ENCODE results near the gene INA.
A peak's percentile ranks its signal among the peaks of the same experiment; 100 is the strongest.

Gene INA

GRCh38 chr10:103276896-103277712 lies at the start of gene INA:
TSS of gene INA (plus strand) at chr10:103277138. CDS start at chr10:103277212, 74 bp downstream.
- DNase-seq (ENCODE audit: low read depth, low spot score), result peak; percentile 29
- peak within 1 kb of the TSS; percentile 12 for H3K4me3 ChIP-seq (ENCODE audit: low read depth, low read length)
- TF ChIP-seq CTCF (IDR thresholded peaks at IDR 0.05; ENCODE audit: low read depth, low read length), result no peak
- in situ Hi-C loops (cut with HindIII; ENCODE audit: low sequenced_read_pairs), result no loop called here

- no peak for TF ChIP-seq CTCF (IDR thresholded peaks at IDR 0.05; ENCODE audit: low read depth, low read length)
- no peak for DNase-seq (ENCODE audit: low read depth, low spot score)
- no peak overlapping the region for H3K4me3 ChIP-seq (ENCODE audit: low read depth, low read length)
- in situ Hi-C loops (cut with HindIII; ENCODE audit: low sequenced_read_pairs), result no loop called here
These were observed 49.5 kb upstream of the INA start for GRCh38 chr10:103227416-103227815.

- TF ChIP-seq CTCF (IDR thresholded peaks at IDR 0.05; ENCODE audit: low read depth, low read length), result no peak
These were observed 45.8 kb upstream of the INA start for GRCh38 chr10:103231047-103231551.

GRCh38 chr10:103232131-103232673 lies 44.7 kb upstream of the INA start:
- H3K4me3 ChIP-seq (ENCODE audit: low read depth, low read length), result no peak overlapping the region
- in situ Hi-C loops (cut with HindIII; ENCODE audit: low sequenced_read_pairs), result no loop called here
- no peak for TF ChIP-seq CTCF (IDR thresholded peaks at IDR 0.05; ENCODE audit: low read depth, low read length)
- no peak for DNase-seq (ENCODE audit: low read depth, low spot score)

More at GRCh38 chr10:103231047-103231551, 45.8 kb upstream of the INA start:
- in situ Hi-C loops (cut with HindIII; ENCODE audit: low sequenced_read_pairs), result no loop called here
- DNase-seq (ENCODE audit: low read depth, low spot score), result peak; percentile 94
- no peak overlapping the region for H3K4me3 ChIP-seq (ENCODE audit: low read depth, low read length)

- in situ Hi-C loops (cut with HindIII; ENCODE audit: low sequenced_read_pairs), result no loop called here
These were observed 44.0 kb upstream of the INA start for GRCh38 chr10:103232772-103233488.

More at GRCh38 chr10:103232772-103233488, 44.0 kb upstream of the INA start:
- H3K4me3 ChIP-seq (ENCODE audit: low read depth, low read length), result no peak overlapping the region
- TF ChIP-seq CTCF (IDR thresholded peaks at IDR 0.05; ENCODE audit: low read depth, low read length), result no peak
- DNase-seq (ENCODE audit: low read depth, low spot score), result peak; percentile 73
